NCI-H2196 treated with DMSO at 0.1 percent for 48 hours (cell line): ENCODE data around the gene LRP4.
"Not testable (repeated sequence)": the region's sequence is repeated elsewhere in the genome, so short reads cannot be mapped to it uniquely, and the experiment has no call there.

Experiments used
- DNase-seq: peaks from one replicate; lab custom pipeline; 2025; ENCODE audit not compliant: unreplicated experiment; lab: John Stamatoyannopoulos, UW

The LRP4 gene

DNA sequence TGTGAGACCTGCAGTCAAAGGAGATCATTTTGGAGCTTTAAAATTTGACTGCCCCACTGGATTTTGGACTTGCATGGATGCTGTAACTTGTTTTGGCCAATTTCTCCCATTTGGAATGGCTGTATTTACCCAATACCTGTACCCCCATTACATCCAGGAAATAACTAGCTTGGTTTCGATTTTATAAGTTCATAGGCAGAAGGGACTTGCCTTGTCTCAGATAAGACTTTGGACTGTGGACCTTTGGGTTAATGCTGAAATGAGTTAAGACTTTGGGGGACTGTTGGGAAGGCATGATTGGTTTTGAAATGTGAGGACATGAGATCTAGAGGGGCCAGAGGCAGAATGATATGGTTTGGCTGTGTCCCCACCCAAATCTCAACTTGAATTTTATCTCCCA, 10.4 kb upstream of the LRP4 start:
- not testable (repeated sequence) for DNase-seq

DNA sequence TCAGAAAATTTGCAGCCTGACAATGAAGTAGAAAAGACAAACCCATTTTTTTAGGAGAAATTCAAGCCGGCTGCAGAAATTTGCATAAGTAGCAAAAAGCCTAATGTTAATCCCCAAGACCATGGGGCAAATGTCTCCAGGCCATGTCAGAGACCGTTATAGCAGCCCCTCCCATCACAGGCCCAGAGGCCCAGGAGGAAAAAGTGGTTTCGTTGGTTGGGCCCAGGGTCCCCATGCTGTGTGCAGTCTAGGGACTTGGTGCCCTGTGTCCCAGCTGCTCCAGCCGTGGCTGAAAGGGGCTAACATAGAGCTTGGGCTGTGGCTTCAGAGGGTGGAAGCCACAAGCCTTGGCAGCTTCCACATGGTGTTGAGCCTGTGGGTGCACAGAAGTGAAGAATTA, 9.6 kb upstream of the LRP4 start:
- not testable (repeated sequence) for DNase-seq

DNA sequence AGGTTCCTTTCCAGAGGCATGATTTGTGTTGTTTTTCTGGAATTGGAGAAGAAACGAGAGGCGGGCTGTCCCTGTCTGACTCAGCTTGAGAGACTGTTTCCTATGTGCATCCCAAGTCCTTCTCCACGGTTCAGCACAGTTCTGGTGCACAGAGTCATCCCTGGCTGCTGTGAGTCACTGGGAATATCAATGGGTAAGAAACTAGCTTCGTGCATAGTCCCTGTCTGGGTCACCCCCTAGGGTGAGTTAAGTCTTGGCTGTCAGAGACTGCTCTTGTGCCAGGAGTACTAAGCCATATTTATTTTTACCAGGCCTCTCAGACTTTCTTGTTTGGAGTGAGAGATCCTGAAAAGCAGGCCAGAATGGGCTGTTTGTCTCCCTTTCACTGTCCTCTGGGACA, 2.4 kb upstream of the LRP4 start:
- no peak for DNase-seq

DNA sequence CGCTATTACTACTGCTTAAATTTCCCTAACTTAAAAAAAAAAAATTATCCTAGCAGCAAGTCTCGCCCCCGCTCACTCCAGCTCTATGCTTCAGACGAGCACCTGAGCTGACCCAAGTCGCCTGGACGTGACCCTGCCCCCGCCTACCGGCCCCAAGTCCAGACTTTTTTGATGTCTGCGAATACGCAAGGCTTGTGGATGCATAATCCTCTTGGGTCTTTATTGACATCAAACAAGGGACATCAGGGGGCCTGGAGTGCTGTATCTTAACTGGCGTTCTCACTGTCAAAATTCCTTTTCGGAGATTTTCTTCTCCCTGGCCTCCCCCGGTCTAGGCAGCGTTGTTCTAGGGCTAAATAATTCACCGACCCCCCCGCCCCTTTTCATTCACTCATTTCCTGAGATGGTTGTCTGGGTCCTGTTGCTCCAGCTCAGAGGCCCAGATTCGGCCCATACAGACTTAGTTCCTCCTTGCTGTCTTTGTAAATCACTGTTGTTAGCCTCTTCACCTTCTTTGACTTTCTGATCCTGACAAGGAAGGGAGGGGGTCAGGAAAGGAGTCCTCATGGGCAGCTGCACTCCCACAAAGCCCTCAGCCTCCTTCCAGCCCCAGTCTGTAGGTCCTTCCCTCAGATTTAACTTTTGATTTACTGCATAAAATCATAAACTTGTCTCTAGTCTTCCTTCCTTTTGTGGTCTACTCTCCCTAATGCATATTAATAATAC, 601 bp upstream of the LRP4 start:
- no peak for DNase-seq

DNA sequence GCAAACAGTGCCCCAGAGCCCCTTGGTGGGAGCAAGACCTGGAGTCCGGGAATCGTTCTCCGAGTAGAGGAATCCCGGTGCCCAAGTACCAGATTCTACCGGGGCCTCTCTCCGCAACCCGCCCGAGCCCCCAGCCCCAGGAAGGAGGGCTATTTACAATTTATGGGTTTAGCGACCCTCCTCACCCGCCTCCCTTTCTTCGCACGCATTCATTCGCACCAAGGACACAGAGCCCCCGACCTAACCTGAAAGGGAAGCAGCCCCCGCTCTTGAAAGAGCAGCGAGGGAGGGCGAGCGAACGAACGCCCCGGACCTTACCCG, 628 bp downstream of the LRP4 start:
- DNase-seq, result no peak

DNA sequence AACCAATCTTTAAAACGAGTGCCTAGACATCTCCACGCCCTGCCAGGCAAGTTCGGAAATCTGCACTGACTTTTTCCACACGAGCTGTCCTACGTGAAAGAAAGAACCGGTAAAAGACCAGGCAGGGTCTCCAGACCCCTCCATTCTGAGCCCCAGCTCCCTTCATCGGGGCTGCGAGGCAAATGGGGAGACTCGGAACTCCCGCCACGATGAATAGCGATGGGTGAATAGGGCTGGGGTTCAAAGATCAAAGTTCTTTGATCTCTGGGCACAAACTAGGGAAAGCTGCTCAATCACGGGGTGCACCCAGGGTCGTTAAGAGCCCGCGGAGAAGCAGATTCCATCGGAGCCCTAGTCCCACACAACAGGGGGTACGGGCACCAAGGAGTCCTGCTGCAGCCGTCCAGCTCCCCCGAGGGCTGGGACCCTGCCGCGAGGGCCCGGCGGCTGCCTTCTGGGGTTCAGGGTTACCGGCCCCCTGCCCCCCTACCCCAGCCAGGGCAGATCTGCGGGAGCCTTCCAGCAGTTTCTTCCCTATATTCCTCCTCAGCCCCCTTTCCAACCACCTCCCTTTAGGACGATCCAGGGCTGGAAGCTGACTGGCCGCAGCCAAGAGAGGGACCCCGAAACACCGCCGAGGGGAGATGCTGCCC, 1.1 kb downstream of the LRP4 start:
- no peak for DNase-seq

DNA sequence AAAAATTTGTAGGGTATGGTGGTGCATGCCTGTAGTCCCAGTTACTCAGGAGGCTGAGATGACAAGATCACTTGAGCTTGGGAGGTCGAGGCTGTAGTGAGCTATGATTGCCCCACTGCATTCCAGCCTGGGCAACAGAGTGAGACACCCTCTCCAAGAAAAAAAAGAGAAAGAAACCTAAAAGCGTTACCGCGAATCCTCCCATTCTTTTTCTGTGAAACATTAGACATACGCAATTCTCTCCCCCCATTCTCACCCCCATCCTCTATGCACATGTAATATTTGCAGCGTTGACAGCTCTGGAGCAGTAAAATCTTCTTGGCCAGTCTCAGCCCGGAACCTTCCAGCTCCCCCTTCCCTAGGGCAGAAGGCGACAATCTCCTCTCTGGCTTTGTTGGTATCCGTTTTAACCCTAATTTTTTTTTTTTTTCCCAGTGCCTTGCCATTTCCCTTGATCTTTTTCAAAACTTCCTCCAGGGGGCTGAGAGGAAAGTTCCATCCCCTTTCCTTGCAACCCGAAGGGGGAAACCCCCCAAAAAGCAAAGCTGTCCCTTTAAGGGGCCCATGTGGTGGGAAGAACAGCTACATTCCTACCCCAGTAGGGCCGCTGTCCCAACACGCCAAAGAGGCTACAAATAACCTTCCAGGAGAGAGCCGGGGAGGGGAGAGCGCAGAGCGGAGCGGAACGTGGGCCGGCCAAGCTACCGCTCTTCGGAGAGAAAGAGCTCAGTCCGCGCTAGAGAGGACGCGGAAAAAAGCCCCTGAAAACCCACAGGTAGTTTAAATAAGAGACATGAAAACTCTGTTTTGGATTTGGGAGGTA, 1.9 kb downstream of the LRP4 start:
- DNase-seq, result no peak

DNA sequence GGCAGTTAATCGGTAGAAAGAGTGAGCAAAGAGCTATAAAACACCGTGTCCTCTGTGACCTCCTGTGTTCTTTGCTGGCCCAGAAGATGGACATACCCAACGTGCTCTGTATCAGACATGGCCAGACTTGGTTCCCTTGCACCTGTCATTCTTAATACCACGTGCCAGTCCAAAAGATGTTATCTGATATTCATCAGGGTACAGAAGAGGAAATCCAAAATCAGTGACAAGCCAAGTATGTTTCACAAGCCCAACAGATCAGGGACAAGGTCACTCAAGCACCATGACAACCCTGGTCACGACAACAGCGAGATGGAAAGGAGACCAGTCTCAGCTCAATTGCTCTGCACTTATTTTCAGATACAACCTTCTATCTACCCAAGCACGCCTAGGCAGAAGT, 3.4 kb downstream of the LRP4 start:
- DNase-seq, result no peak

DNA sequence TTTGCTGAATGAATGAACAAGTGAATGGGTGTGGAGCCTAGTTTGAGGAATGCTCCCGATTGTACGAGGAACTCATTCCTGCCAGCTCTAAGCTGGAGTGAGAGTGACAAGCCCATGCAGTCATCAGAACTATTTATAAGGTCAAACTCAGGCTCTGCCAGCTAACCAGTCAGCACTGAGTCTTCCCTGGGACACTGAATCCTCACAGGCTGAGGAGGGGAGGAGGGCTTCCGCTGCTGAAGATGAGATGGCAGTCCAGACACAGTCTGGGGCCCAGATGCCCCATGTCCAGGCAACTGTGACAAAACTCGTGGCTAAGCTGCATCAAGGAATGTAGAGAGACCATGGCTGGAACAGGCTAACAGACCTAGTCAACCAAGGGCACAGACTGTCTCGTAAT, 4.0 kb downstream of the LRP4 start:
- no peak for DNase-seq

DNA sequence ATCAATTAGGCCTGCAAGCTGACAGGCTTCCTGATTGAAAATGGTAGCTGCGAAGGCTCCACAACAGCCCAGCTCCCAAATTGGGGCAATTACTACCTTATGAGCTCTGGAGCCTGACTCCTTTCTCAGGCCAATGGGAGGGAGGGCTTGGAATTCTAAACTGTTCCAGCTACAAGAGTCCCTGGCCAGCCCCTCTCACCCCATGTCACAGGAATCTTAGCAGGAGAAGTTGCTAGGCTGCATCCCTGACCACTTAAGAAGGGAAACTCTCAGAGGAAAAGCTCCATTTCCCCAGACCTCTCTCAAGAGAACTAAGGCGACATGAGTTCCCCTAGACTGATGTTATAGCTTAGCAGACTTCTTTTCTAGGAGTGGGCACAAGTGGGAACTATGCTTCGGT, 4.9 kb downstream of the LRP4 start:
- DNase-seq, result no peak

DNA sequence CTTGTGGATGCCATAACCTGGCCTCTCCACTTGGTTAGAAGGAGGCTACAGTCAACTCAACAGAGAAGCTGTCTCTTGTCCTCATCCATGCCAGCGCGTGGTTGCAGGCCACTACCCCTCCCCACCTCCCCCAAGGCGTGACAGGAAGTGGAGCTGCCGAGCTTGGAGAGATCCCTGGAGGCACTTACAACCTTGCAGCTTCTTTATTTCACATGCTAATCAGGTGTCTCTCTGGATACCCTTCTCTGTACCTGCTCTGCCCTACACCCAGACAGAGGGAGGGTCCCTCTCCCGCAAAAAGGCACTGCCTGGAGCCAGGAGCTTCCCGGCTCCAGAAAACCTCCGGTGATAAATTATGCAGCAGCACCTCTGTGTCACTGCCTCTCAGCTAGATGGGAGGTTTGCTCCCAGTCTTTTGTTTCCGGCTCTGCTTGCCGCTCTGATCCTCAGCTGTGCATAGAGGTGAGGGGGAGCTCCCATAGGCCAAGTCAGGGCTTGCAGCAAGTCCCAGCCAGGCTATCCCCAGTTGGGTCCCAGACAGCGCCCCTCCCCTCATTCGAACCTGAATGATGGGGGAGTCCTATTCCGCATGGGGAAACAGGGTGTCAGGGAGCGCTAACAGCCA, 5.7 kb downstream of the LRP4 start:
- peak; percentile 42 for DNase-seq

DNA sequence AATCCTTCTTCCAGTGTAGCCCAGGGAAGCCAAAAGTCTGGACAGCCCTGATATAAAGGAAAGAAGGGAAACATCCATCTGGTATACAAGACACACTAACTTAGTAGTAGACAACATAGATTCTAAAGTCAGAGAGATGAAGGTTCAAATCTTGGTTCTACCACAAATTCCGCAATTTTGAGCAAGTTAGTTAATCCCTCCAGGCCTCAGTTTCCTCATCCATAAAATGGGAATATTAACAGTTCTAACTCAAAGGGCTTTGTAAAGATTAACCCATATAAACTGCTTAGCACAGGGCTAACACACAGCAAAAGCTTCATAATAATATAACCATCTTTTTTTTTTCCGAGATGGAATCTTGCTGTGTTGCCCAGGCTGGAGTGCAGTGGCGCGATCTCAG, 10.7 kb downstream of the LRP4 start:
- DNase-seq, result no peak

DNA sequence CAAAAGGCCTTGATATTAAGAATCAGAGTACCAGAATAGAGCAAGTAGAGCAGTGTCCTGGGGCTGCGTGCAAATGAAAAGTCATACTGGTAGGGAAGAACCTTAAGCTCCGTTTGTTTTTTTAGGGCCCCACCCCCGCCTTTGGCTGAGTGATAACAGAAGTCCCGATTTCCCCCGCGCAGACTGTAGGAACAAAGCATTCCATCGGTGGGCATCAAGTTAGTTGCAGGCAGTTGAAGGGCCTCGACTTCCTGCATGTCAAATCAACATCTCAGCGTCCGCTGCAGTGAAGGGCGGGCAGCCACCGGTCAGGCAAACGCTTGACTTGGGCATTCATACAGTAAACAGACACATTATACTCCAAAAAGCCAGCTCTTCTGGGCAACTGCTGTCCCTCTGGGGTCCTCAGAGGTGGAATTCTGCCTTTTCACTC, 11.7 kb downstream of the LRP4 start:
- DNase-seq, result no peak

DNA sequence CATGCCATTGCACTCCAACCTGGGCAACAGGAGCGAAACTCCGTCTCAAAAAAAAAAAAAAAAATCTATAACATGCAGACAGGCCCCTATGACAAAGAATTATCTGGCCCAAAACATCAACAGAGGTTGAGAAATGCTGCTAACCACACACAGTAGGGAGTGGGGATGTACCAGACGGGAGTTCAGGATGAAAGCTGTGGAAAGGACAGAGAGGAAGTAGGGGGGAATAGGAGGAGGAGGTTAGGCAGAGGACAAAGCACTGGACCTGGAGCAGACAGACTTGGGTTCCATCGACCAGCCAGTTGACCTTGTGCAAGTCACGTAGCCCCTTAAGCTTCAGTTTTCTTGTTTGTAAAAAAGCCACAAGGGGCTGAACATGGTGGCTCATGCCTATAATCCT, 12.5 kb downstream of the LRP4 start:
- no peak for DNase-seq

DNA sequence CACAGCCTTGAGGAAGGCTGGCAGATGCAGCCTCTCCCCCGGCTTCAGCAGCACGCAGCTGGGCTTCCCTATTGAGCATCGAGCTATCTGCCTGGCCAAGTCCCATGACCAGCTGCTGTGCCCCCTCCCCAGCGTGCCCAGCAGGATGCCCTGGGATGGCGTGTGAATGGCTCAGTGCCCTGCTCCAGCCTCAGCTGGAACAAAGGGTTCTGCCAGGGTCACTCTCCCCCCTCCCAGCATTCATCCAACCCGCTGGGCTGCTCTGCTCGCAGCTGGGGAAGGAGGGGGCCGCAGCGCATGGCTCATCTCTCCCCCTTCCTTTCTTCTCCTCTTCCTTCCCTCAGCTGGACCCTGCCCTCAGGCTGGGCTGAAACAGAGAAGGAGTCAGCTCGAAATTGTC, 14.5 kb downstream of the LRP4 start:
- DNase-seq, result no peak

DNA sequence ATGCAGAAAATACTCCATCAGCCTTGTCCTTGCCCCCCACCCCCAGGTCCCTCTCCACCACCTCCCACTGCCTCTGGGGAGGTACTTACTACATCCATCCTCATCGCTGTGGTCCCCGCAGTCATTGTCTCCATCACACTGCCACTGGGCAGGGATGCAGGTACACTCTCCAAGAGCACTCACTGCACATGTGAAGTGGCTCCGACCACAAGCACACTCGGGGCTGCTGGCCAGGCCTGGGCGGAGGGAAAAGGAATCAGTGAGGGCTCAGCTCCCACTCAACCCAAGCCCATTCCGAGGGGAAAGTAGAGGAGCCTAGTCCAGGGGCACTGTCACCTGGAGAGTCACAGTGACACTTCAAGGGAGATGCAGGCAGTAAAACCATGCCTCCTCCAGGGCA, 15.7 kb downstream of the LRP4 start:
- DNase-seq, result no peak

DNA sequence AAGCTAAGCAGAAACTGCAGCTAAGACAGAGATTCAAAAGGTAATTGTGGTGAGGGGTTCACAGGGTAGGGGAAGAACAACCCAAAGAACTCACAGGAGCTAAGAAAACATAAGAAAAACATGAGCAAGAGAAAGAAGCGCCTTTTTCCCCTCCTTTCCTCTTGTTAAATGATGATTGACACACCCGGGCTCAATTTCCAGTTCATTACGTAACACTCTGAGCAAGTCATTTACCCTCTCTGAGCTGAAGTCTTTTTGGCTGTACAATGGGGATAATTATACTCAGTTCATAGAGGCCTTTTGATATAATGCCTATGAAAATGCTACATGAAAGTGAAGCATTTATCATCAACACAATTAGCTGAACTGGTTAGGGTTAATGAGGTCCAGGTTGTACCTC, 17.2 kb downstream of the LRP4 start:
- DNase-seq, result no peak

DNA sequence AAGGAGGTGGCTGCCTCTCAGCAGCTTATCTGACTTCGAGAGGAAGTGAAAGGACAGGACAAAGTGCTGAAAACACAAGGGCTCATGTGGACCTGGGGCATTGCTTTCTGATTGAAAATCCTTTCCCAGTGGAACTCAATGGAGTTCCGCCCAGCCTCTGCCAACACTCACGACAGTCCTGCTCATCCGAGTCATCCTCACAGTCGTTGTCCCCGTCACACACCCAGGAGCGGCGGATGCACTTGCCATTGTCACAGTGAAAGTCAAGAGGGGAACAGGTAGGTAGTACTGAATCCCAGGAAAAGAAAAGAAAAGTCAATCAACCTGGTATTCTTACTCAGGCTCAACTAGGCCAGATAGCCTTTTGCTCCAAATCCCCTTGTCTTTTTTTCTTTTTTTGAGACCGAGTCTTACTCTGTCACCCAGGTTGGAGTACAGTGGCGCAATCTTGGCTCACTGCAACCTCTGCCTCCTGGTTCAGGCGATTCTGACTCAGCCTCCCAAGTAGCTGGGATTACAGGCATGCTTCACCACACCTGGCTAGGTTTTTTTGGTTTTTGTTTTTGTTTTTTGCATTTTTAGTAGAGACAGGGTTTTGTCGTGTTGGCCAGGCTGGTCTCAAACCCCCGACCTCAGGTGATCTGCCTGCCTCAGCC, 18.1 kb downstream of the LRP4 start:
- DNase-seq, result no peak

DNA sequence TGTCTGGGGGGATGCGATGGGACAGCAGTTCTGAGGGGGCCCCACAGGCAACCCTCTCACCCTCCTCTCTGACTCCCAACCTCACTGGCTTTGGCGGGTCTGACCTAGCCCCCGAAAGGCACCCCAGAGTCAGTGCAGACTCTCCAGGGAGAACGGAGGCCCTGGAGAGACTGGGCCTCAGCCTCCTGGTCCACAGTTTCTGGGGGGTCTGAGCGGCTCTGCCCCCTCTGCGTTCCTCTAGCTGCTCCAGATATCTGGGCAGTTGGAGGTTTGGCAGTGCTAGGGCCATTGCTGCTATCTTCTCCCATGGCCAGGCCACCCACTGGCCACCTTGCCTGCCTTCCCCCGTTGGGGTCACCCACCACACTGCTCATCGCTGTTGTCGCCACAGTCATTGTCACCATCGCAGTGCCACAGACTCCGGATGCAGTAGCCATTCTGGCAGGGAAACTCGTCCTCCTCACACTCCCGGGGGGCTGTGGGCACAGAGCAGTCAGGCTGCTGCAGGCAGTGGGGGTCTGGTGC, 18.8 kb downstream of the LRP4 start:
- no peak for DNase-seq

DNA sequence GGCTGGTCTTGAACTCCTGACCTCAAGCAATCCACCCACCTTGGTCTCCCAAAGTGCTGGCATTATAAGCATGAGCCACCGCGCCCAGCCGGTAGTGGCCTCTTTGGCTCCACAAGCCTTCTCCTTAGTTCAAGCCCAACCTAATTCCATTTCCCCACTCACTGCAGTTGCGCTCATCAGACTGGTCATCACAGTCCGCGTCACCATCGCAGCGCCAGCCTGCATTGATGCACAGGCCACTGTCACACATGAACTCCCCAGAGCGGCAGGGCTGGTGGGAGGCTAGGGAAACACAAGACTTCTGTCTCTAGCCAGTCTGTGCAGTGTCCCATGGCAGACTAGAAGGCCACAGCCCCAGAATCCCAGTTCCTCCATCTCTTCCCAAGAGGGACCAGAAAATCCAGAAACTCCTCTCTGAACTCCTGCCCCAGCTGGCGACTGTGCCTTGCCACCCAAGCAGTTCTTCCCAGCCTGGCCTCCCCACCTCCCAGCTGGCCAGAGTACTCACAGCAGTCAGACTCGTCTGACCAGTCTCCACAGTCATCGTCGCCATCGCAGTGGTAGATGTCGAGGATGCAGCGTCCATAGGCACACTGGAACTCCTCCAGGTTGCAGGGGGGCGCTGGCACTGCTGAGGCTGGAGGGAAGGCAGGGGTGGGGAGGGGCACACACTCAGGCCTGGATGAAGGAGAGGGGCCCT, 19.8 kb downstream of the LRP4 start:
- no peak for DNase-seq
